ENCODE measurements around the gene RANBP3.

Gene RANBP3

GRCh38 chr19:5957170-5957569, 20.8 kb downstream of the RANBP3 start:
- H3K36me3 ChIP-seq (ENCODE audit: insufficient read depth, low read length) = peaks cover 4% of the 10 kb centered on the region; the same call in 1 of the 2 replicates
- H3K4me1 ChIP-seq (ENCODE audit: insufficient read depth, low read length, severe bottlenecking) = peaks cover 73% of the 10 kb centered on the region
- H3K9ac ChIP-seq (ENCODE audit: low read length) = no peak overlapping the region
- no peaks in the 10 kb centered on the region for H3K9me2 ChIP-seq (ENCODE audit: low read depth, low read length)
- H3K27me3 ChIP-seq (ENCODE audit: insufficient read depth, low read length) = no peaks in the 10 kb centered on the region
- H3K79me2 ChIP-seq (ENCODE audit: insufficient read depth, low read length) = peaks cover 73% of the 10 kb centered on the region
- no peak overlapping the region for H2AFZ ChIP-seq (ENCODE audit: low read length)
- H4K20me1 ChIP-seq (ENCODE audit: insufficient read depth, low read length) = no peaks in the 10 kb centered on the region
- no peak overlapping the region; the same call in 1 of the 2 replicates for H3K4me2 ChIP-seq (ENCODE audit: low read length)
- H3K9me3 ChIP-seq (ENCODE audit: low read length) = no peaks in the 10 kb centered on the region
- no peaks in the 10 kb centered on the region for H3F3A ChIP-seq (ENCODE audit: insufficient read depth, low read length)
- no peak overlapping the region for H3K27ac ChIP-seq (ENCODE audit: low read depth, low read length, poor library complexity, severe bottlenecking)
- TF ChIP-seq EZH2 (IDR thresholded peaks at IDR 0.05; ENCODE audit: borderline replicate concordance, low read length) = no peak
- TF ChIP-seq CTCF (IDR thresholded peaks at IDR 0.05; ENCODE audit: low read length) = no peak
- no peak overlapping the region for H3K4me3 ChIP-seq (ENCODE audit: low read depth, low read length, poor library complexity, severe bottlenecking)

- TF ChIP-seq CTCF (IDR thresholded peaks at IDR 0.05; ENCODE audit: low read length) (no peak), EZH2 (IDR thresholded peaks at IDR 0.05; ENCODE audit: borderline replicate concordance, low read length) (no peak)
- Histone ChIP-seq H4K20me1 (ENCODE audit: insufficient read depth, low read length) (no peaks in the 10 kb centered on the region), H3K79me2 (ENCODE audit: insufficient read depth, low read length) (peaks cover 72% of the 10 kb centered on the region), H3K4me3 (ENCODE audit: low read depth, low read length, poor library complexity, severe bottlenecking) (no peak overlapping the region), H3F3A (ENCODE audit: insufficient read depth, low read length) (no peaks in the 10 kb centered on the region), H3K27me3 (ENCODE audit: insufficient read depth, low read length) (no peaks in the 10 kb centered on the region), H3K27ac (ENCODE audit: low read depth, low read length, poor library complexity, severe bottlenecking) (peak overlapping the region; percentile 98), H2AFZ (ENCODE audit: low read length) (no peak overlapping the region), H3K36me3 (ENCODE audit: insufficient read depth, low read length) (peaks cover 4% of the 10 kb centered on the region; the same call in 1 of the 2 replicates), H3K4me1 (ENCODE audit: insufficient read depth, low read length, severe bottlenecking) (peaks cover 73% of the 10 kb centered on the region), H3K4me2 (ENCODE audit: low read length) (no peak overlapping the region; the same call in 1 of the 2 replicates), H3K9me3 (ENCODE audit: low read length) (no peaks in the 10 kb centered on the region), H3K9me2 (ENCODE audit: low read depth, low read length) (no peaks in the 10 kb centered on the region), H3K9ac (ENCODE audit: low read length) (no peak overlapping the region)
These were observed 21.2 kb downstream of the RANBP3 start for GRCh38 chr19:5956728-5957127.

GRCh38 chr19:5956323-5956722, 21.6 kb downstream of the RANBP3 start:
- Histone ChIP-seq H3K4me3 (ENCODE audit: low read depth, low read length, poor library complexity, severe bottlenecking) (no peak overlapping the region), H3F3A (ENCODE audit: insufficient read depth, low read length) (no peaks in the 10 kb centered on the region), H4K20me1 (ENCODE audit: insufficient read depth, low read length) (no peaks in the 10 kb centered on the region), H3K9ac (ENCODE audit: low read length) (no peak overlapping the region; the same call in 1 of the 2 replicates), H3K9me2 (ENCODE audit: low read depth, low read length) (no peaks in the 10 kb centered on the region), H3K79me2 (ENCODE audit: insufficient read depth, low read length) (peaks cover 72% of the 10 kb centered on the region), H3K36me3 (ENCODE audit: insufficient read depth, low read length) (peaks cover 4% of the 10 kb centered on the region; the same call in 1 of the 2 replicates), H3K27ac (ENCODE audit: low read depth, low read length, poor library complexity, severe bottlenecking) (peak overlapping the region; percentile 98), H3K9me3 (ENCODE audit: low read length) (no peaks in the 10 kb centered on the region), H2AFZ (ENCODE audit: low read length) (no peak overlapping the region), H3K4me1 (ENCODE audit: insufficient read depth, low read length, severe bottlenecking) (peaks cover 74% of the 10 kb centered on the region), H3K27me3 (ENCODE audit: insufficient read depth, low read length) (no peaks in the 10 kb centered on the region), H3K4me2 (ENCODE audit: low read length) (peak overlapping the region; percentile 18; the same call in 1 of the 2 replicates)
- TF ChIP-seq CTCF (IDR thresholded peaks at IDR 0.05; ENCODE audit: low read length) (no peak), EZH2 (IDR thresholded peaks at IDR 0.05; ENCODE audit: borderline replicate concordance, low read length) (no peak)
